Erythroblast (primary cell): ENCODE data around the gene UBE2V1.

ENCODE experiments used
- GATA1 ChIP-seq: IDR thresholded peaks from 2 replicates; pipeline ENCODE4 v1.6.1; 2011; ENCODE audit warnings: low read depth, mild to moderate bottlenecking, control low read depth, low read length, moderate library complexity
- POLR2A ChIP-seq: IDR thresholded peaks from 2 replicates; pipeline ENCODE4 v1.6.1; 2011; ENCODE audit warnings: mild to moderate bottlenecking, low read length

- TF ChIP-seq POLR2A (no peak), GATA1 (no peak)
These were observed 12.4 kb downstream of the UBE2V1 start for GRCh38 chr20:50100552-50100951.
